HepG2 (cell line): ENCODE measurements around the gene CRAT. TPM values are rescaled to one million over a fixed set of nuclear protein-coding genes. Genes with fewer than 3 reads are reported as not detected.

Experiments used
- ATF7 ChIP-seq, 2 experiments: fragments of 450-650 bp in 1 of 2; sonication (generic) in 1 of 2; formaldehyde crosslinking in 1 of 2; IDR thresholded peaks; 2 replicates each; pipeline versions ENCODE4 v1.4.0 to v1.6.1; 2016 to 2020; ENCODE audit warnings: antibody characterized with exemption in 1 of 2, mild to moderate bottlenecking in 1 of 2, missing genetic modification reagents in 1 of 2
- ETV6 ChIP-seq: sonication (generic); formaldehyde crosslinking; conservative IDR thresholded peaks from 2 replicates; pipeline ENCODE4 v1.4.0; 2020; ENCODE audit warnings: missing genetic modification reagents
- GABPA ChIP-seq, 2 experiments: IDR thresholded peaks; 2 replicates each; pipeline ENCODE4 v1.6.1; 2011 to 2016; ENCODE audit warnings: low read depth in 2 of 2, low read length in 1 of 2, missing biosample characterization in 1 of 2, missing genetic modification characterization in 1 of 2
- MEIS1 ChIP-seq: sonication (generic); formaldehyde crosslinking; IDR thresholded peaks from 2 replicates; pipeline ENCODE4 v1.9.0; 2021; ENCODE audit warnings: mild to moderate bottlenecking, missing genetic modification reagents, moderate library complexity, borderline replicate concordance
- PAWR ChIP-seq: sonication (generic); formaldehyde crosslinking; IDR thresholded peaks from 2 replicates; pipeline ENCODE4 v1.4.0; 2020; ENCODE audit warnings: missing genetic modification reagents, mild to moderate bottlenecking, borderline replicate concordance
- PCBP1 ChIP-seq: fragments of 200-400 bp; formaldehyde crosslinking; IDR thresholded peaks from 2 replicates; pipeline ENCODE4 v1.6.1; 2017; ENCODE audit warnings: mild to moderate bottlenecking, low read depth, low read length, borderline replicate concordance
- RXRA ChIP-seq: sonication (generic); formaldehyde crosslinking; IDR thresholded peaks from 2 replicates; pipeline ENCODE4 v1.5.1; 2020; ENCODE audit warnings: missing genetic modification reagents
- SALL1 ChIP-seq: sonication (generic); formaldehyde crosslinking; IDR thresholded peaks from 2 replicates; pipeline ENCODE4 v1.8.0; 2022; ENCODE audit warnings: mild to moderate bottlenecking, missing genetic modification reagents
- SYNCRIP ChIP-seq: fragments of 200-400 bp; formaldehyde crosslinking; IDR thresholded peaks from 2 replicates; pipeline ENCODE4 v1.6.1; 2018; ENCODE audit warnings: mild to moderate bottlenecking, low read depth, low read length; ENCODE audit not compliant: insufficient read depth
- ZBTB42 ChIP-seq: sonication (generic); formaldehyde crosslinking; IDR thresholded peaks from 2 replicates; pipeline ENCODE4 v1.5.0; 2020; ENCODE audit warnings: mild to moderate bottlenecking, missing genetic modification reagents
- ZNF615 ChIP-seq: sonication (generic); formaldehyde crosslinking; IDR thresholded peaks from 2 replicates; pipeline ENCODE4 v1.5.0; 2020; ENCODE audit warnings: mild to moderate bottlenecking, missing genetic modification reagents, borderline replicate concordance
- ZSCAN30 ChIP-seq: sonication (generic); formaldehyde crosslinking; IDR thresholded peaks from 2 replicates; pipeline ENCODE4 v1.5.0; 2020; ENCODE audit warnings: mild to moderate bottlenecking, missing genetic modification reagents
- ZZZ3 ChIP-seq: sonication (generic); formaldehyde crosslinking; IDR thresholded peaks from 2 replicates; pipeline ENCODE4 v1.4.0; 2020; ENCODE audit warnings: missing genetic modification reagents, mild to moderate bottlenecking, borderline replicate concordance
- polyA plus RNA-seq, 8 experiments: library from polyadenylated mRNA; depleted of rRNA in 3 of 8; stranded (reverse) in 7 of 8; unstranded in 1 of 8; fragments of >200 nt; fragmentation: Illumina TruSeq in 4 of 8; extraction: Trizol in 4 of 8; gene quantifications; 2 replicates each; pipeline versions ENCODE4 v1.2.1 to v1.2.3, GENCODE V29; 2011 to 2016; ENCODE audit warnings: low read depth in 4 of 8, missing spikeins in 1 of 8, mixed read lengths in 1 of 8; ENCODE audit not compliant: insufficient read depth in 1 of 8
- total RNA-seq, 5 experiments: library from RNA; depleted of rRNA; stranded (reverse); fragments of >200 nt; fragmentation: Illumina TruSeq; extraction: Trizol; gene quantifications; 2 replicates each; pipeline ENCODE4 v1.2.3, GENCODE V29; 2016; ENCODE audit warnings: low read depth in 1 of 5
- TF ChIP-seq, protein P1 (sequence below): sonication (generic); formaldehyde crosslinking; conservative IDR thresholded peaks from 2 replicates; pipeline ENCODE4 v1.4.0; 2020; ENCODE audit warnings: mild to moderate bottlenecking, missing genetic modification reagents, moderate library complexity
- TF ChIP-seq, protein P2 (sequence below): IDR thresholded peaks from 2 replicates; pipeline ENCODE4 v1.6.1; 2016; ENCODE audit warnings: missing biosample characterization, missing genetic modification reagents, low read depth
- TF ChIP-seq, protein P3 (sequence below): sonication (generic); formaldehyde crosslinking; IDR thresholded peaks from 2 replicates; pipeline ENCODE4 v1.5.1; 2020; ENCODE audit warnings: missing genetic modification reagents, mild to moderate bottlenecking, borderline replicate concordance
- TF ChIP-seq, protein P4 (sequence below): sonication (generic); formaldehyde crosslinking; IDR thresholded peaks from 2 replicates; pipeline ENCODE4 v1.4.0; 2020; ENCODE audit warnings: missing genetic modification reagents, borderline replicate concordance

CRAT gene
- total and polyA plus RNA-seq, 2 of the 13 experiments (the other 11 are each of a cell fraction or from before 2014, with no cell fraction given), result 26.1 to 26.6 TPM

DNA sequence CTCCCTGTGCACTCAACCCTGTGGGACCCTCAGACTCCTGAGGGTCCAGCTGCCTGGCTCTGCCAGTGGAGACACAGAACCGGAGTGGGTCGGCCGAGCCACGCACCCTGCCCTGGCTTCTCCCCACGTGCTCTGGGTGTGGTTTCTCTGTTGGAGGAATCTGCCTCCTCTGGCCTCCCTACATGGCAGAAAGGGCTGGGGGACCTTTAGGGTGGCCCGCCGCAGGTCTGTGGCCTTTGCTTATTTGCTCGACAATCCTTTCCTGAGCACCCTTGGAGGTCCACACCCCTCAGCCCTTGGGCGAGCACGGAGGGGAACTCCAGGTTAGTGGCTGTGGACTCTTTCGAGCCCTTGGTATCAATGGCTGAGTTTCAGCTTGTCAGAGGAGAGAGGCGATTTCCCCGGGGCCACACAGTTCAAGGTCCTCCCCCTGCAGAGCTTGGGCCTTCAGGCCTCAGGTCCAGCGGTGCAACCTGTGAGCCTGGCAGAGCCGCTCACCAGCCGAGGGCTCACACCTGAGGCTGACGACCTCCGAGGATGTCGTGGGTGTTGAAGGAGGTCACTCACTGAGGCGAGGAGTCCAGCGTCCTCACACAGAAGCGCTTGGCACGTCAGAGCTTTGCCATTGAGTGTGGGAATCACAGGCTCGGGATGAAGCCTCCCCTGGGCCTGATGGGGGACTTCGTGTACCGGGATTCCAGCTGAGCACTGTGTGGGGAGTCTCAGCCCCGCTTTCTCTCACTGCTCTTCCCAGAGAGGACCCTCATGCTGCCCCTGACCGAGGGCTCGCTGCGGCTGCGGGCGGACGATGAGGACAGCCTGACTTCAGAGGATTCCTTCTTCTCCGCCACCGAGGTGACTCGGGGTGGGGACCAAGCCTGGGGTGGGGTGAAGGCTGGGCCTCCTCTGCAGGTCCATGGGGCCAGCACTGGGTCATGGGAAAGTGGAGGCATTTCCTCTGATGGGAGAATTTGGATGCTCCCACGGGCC is 50.5 kb downstream of the CRAT start (continued):
- TF ChIP-seq, protein P1, sequence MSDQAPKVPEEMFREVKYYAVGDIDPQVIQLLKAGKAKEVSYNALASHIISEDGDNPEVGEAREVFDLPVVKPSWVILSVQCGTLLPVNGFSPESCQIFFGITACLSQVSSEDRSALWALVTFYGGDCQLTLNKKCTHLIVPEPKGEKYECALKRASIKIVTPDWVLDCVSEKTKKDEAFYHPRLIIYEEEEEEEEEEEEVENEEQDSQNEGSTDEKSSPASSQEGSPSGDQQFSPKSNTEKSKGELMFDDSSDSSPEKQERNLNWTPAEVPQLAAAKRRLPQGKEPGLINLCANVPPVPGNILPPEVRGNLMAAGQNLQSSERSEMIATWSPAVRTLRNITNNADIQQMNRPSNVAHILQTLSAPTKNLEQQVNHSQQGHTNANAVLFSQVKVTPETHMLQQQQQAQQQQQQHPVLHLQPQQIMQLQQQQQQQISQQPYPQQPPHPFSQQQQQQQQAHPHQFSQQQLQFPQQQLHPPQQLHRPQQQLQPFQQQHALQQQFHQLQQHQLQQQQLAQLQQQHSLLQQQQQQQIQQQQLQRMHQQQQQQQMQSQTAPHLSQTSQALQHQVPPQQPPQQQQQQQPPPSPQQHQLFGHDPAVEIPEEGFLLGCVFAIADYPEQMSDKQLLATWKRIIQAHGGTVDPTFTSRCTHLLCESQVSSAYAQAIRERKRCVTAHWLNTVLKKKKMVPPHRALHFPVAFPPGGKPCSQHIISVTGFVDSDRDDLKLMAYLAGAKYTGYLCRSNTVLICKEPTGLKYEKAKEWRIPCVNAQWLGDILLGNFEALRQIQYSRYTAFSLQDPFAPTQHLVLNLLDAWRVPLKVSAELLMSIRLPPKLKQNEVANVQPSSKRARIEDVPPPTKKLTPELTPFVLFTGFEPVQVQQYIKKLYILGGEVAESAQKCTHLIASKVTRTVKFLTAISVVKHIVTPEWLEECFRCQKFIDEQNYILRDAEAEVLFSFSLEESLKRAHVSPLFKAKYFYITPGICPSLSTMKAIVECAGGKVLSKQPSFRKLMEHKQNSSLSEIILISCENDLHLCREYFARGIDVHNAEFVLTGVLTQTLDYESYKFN (CRISPR knock-in tag), result peak; percentile 67
- no peak for TF ChIP-seq ZSCAN30 (CRISPR knock-in tag)
- no peak for TF ChIP-seq PCBP1
- peak; percentile 46; the same call in 1 of the 2 replicates for TF ChIP-seq SALL1 (CRISPR knock-in tag)
- no peak for TF ChIP-seq ATF7 (IDR thresholded peaks at IDR 0.05)
- no peak for TF ChIP-seq ATF7 (CRISPR knock-in tag; IDR thresholded peaks at IDR 0.05)
- TF ChIP-seq, protein P2, sequence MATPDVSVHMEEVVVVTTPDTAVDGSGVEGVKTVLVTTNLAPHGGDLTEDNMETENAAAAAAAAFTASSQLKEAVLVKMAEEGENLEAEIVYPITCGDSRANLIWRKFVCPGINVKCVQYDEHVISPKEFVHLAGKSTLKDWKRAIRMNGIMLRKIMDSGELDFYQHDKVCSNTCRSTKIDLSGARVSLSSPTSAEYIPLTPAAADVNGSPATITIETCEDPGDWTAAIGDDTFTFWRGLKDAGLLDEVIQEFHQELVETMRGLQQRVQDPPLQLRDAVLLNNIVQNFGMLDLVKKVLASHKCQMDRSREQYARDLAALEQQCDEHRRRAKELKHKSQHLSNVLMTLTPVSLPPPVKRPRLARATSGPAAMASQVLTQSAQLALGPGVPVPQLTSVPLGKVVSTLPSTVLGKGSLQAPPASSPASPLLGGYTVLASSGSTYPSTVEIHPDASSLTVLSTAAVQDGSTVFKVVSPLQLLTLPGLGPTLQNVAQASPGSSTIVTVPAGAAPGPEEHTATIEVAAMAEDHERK (CRISPR knock-in tag), result no peak
- TF ChIP-seq, protein P3, sequence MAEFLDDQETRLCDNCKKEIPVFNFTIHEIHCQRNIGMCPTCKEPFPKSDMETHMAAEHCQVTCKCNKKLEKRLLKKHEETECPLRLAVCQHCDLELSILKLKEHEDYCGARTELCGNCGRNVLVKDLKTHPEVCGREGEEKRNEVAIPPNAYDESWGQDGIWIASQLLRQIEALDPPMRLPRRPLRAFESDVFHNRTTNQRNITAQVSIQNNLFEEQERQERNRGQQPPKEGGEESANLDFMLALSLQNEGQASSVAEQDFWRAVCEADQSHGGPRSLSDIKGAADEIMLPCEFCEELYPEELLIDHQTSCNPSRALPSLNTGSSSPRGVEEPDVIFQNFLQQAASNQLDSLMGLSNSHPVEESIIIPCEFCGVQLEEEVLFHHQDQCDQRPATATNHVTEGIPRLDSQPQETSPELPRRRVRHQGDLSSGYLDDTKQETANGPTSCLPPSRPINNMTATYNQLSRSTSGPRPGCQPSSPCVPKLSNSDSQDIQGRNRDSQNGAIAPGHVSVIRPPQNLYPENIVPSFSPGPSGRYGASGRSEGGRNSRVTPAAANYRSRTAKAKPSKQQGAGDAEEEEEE (CRISPR knock-in tag), result no peak
- TF ChIP-seq PAWR (CRISPR knock-in tag), result no peak
- no peak for TF ChIP-seq GABPA (IDR thresholded peaks at IDR 0.05; ENCODE audit: low read depth, low read length)
- TF ChIP-seq GABPA (CRISPR knock-in tag; IDR thresholded peaks at IDR 0.05; ENCODE audit: low read depth), result no peak
- TF ChIP-seq ZZZ3, result no peak
- no peak; the same call in 1 of the 2 replicates for TF ChIP-seq ZBTB42 (CRISPR knock-in tag)
- TF ChIP-seq SYNCRIP, result no peak
- no peak for TF ChIP-seq MEIS1 (CRISPR knock-in tag)
- peak; percentile 30; the same call in 1 of the 2 replicates for TF ChIP-seq RXRA (CRISPR knock-in tag)
- TF ChIP-seq ETV6 (CRISPR knock-in tag), result no peak
- TF ChIP-seq ZNF615, result no peak
- TF ChIP-seq, protein P4, sequence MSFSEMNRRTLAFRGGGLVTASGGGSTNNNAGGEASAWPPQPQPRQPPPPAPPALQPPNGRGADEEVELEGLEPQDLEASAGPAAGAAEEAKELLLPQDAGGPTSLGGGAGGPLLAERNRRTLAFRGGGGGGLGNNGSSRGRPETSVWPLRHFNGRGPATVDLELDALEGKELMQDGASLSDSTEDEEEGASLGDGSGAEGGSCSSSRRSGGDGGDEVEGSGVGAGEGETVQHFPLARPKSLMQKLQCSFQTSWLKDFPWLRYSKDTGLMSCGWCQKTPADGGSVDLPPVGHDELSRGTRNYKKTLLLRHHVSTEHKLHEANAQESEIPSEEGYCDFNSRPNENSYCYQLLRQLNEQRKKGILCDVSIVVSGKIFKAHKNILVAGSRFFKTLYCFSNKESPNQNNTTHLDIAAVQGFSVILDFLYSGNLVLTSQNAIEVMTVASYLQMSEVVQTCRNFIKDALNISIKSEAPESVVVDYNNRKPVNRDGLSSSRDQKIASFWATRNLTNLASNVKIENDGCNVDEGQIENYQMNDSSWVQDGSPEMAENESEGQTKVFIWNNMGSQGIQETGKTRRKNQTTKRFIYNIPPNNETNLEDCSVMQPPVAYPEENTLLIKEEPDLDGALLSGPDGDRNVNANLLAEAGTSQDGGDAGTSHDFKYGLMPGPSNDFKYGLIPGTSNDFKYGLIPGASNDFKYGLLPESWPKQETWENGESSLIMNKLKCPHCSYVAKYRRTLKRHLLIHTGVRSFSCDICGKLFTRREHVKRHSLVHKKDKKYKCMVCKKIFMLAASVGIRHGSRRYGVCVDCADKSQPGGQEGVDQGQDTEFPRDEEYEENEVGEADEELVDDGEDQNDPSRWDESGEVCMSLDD (CRISPR knock-in tag), result no peak
